AG10803 (cell line): ENCODE results near the gene RDH13.
A peak's percentile ranks its signal among the peaks of the same experiment; 100 is the strongest.

Source experiments
- DNase-seq: peaks from one replicate; pipeline ENCODE4 v3.0.0; 2010; ENCODE audit warnings: low read depth
- H3K4me3 ChIP-seq: 2 replicates; pipeline ENCODE4 v1.5.1; 2011; ENCODE audit warnings: mild to moderate bottlenecking, low read length, control low read depth
- CTCF ChIP-seq: conservative IDR thresholded peaks from 2 replicates; pipeline ENCODE4 v1.5.1; 2011; ENCODE audit warnings: mild to moderate bottlenecking, low read length, control low read depth, inconsistent platforms

Gene RDH13

GRCh38 chr19:55103190-55103589 lies 40.2 kb upstream of the RDH13 start:
- H3K4me3 ChIP-seq: no peak overlapping the region
- DNase-seq: no peak
- no peak for TF ChIP-seq CTCF

GRCh38 chr19:55101261-55101660 lies 38.3 kb upstream of the RDH13 start:
- DNase-seq: no peak

GRCh38 chr19:55099557-55100506 lies 36.9 kb upstream of the RDH13 start:
- no peak for DNase-seq
- H3K4me3 ChIP-seq: no peak overlapping the region
- peak; percentile 10 for TF ChIP-seq CTCF

More at GRCh38 chr19:55101261-55101660, 38.3 kb upstream of the RDH13 start:
- no peak for TF ChIP-seq CTCF
- H3K4me3 ChIP-seq: no peak overlapping the region

GRCh38 chr19:55098716-55099556 lies 36.0 kb upstream of the RDH13 start:
- no peak for TF ChIP-seq CTCF
- DNase-seq: no peak
- no peak overlapping the region for H3K4me3 ChIP-seq

- TF ChIP-seq CTCF: no peak
- H3K4me3 ChIP-seq: no peak overlapping the region
- DNase-seq: no peak
Observed at GRCh38 chr19:55097864-55098715, 35.1 kb upstream of the RDH13 start.

GRCh38 chr19:55096061-55096701 lies 33.2 kb upstream of the RDH13 start:
- no peak overlapping the region for H3K4me3 ChIP-seq
- no peak for TF ChIP-seq CTCF
- DNase-seq: no peak
